Neutrophil (primary cell): ENCODE data around the gene MYORG.

Experiments used
- H3K27ac ChIP-seq: fragments of 200-600 bp; sonication (generic); 2 replicates; pipeline ENCODE4 v1.5.1; 2016; ENCODE audit warnings: mild to moderate bottlenecking, moderate library complexity
- H3K27me3 ChIP-seq: fragments of 200-600 bp; sonication (generic); 2 replicates; pipeline ENCODE4 v1.6.0; 2016; ENCODE audit warnings: mild to moderate bottlenecking
- H3K36me3 ChIP-seq: fragments of 200-600 bp; sonication (generic); 2 replicates; pipeline ENCODE4 v1.5.1; 2017
- H3K4me1 ChIP-seq, 2 experiments: fragments of 200-600 bp in 1 of 2; sonication (generic) in 1 of 2; 1 replicate in 1 of 2; 2 replicates in 1 of 2; pipeline versions ENCODE4 v1.5.1 to v1.6.1; 2013 to 2016; ENCODE audit warnings: low read depth in 1 of 2, low read length in 1 of 2, mild to moderate bottlenecking in 1 of 2, moderate library complexity in 1 of 2; ENCODE audit not compliant: control insufficient read depth in 1 of 2, insufficient read depth in 1 of 2
- H3K4me3 ChIP-seq, 2 experiments: fragments of 200-600 bp in 1 of 2; sonication (generic) in 1 of 2; 1 replicate in 1 of 2; 2 replicates in 1 of 2; pipeline ENCODE4 v1.5.1; 2013 to 2016; ENCODE audit warnings: low read depth in 1 of 2, low read length in 1 of 2, mild to moderate bottlenecking in 1 of 2, moderate library complexity in 1 of 2
- H3K9me3 ChIP-seq: fragments of 200-600 bp; sonication (generic); 2 replicates; pipeline ENCODE4 v1.5.1; 2016
- CTCF ChIP-seq: fragments of 200-600 bp; sonication (generic); IDR thresholded peaks from 2 replicates; pipeline ENCODE4 v1.5.1; 2016; ENCODE audit warnings: antibody characterized with exemption

MYORG gene

GRCh38 chr9:34392511-34392910, 15.8 kb upstream of the MYORG start:
- Histone ChIP-seq H3K9me3 (no peaks in the 10 kb centered on the region), H3K27ac (no peak overlapping the region), H3K4me3 (no peak overlapping the region), H3K36me3 (no peaks in the 10 kb centered on the region), H3K27me3 (peaks cover 69% of the 10 kb centered on the region), H3K4me1 (no peaks in the 10 kb centered on the region)
- TF ChIP-seq CTCF, result no peak

GRCh38 chr9:34387239-34387638, 10.5 kb upstream of the MYORG start:
- H3K9me3 ChIP-seq, result no peaks in the 10 kb centered on the region
- H3K36me3 ChIP-seq, result no peaks in the 10 kb centered on the region
- no peaks in the 10 kb centered on the region for H3K4me1 ChIP-seq
- no peak overlapping the region for H3K4me3 ChIP-seq
- TF ChIP-seq CTCF, result no peak
- H3K27ac ChIP-seq, result no peak overlapping the region
- peaks cover 70% of the 10 kb centered on the region for H3K27me3 ChIP-seq

GRCh38 chr9:34386656-34387055, 10.0 kb upstream of the MYORG start:
- no peak for TF ChIP-seq CTCF
- no peak overlapping the region for H3K4me3 ChIP-seq
- no peaks in the 10 kb centered on the region for H3K36me3 ChIP-seq
- peaks cover 70% of the 10 kb centered on the region for H3K27me3 ChIP-seq
- no peaks in the 10 kb centered on the region for H3K9me3 ChIP-seq
- no peaks in the 10 kb centered on the region for H3K4me1 ChIP-seq
- H3K27ac ChIP-seq, result no peak overlapping the region

GRCh38 chr9:34385561-34386230, 9.0 kb upstream of the MYORG start:
- Histone ChIP-seq H3K9me3 (no peaks in the 10 kb centered on the region), H3K27ac (no peak overlapping the region), H3K36me3 (no peaks in the 10 kb centered on the region), H3K27me3 (peaks cover 70% of the 10 kb centered on the region), H3K4me1 (peaks cover 6 to 8% of the 10 kb centered on the region in 2 experiments), H3K4me3 (no peak overlapping the region)
- TF ChIP-seq CTCF, result no peak

- no peak overlapping the region for H3K27ac ChIP-seq
- H3K4me3 ChIP-seq, result no peak overlapping the region
- no peaks in the 10 kb centered on the region for H3K9me3 ChIP-seq
- no peak for TF ChIP-seq CTCF
- H3K4me1 ChIP-seq, result peaks cover 17 to 19% of the 10 kb centered on the region in 2 experiments
- peaks cover 70% of the 10 kb centered on the region for H3K27me3 ChIP-seq
- no peaks in the 10 kb centered on the region for H3K36me3 ChIP-seq
These were observed 7.9 kb upstream of the MYORG start for GRCh38 chr9:34384368-34385165.
